Omental fat pad (tissue), 4 donors: ENCODE data around the gene HIBCH. TPM values are rescaled to one million over a fixed set of nuclear protein-coding genes. Genes with fewer than 3 reads are reported as not detected.

Experiments
- ATAC-seq: fragments of 150-250 bp; one replicate; pipeline ENCODE4 v1.9.1; 2016; ENCODE audit warnings: mild to moderate bottlenecking, moderate library complexity; ENCODE audit not compliant: low FRiP score
- DNase-seq: peaks from one replicate; pipeline ENCODE4 v3.0.0-alpha.2; 2019; ENCODE audit warnings: low spot score
- CTCF ChIP-seq, 3 donors: fragments of 450-650 bp; IDR thresholded peaks; one replicate each; pipeline ENCODE4 v1.5.1; 2016 to 2017; ENCODE audit warnings: antibody characterized with exemption in 3 of 3, mild to moderate bottlenecking in 3 of 3, moderate library complexity in 2 of 3
- total RNA-seq, 4 donors: library from RNA; depleted of rRNA; stranded (reverse); fragments of >200 nt; gene quantifications; one replicate each; pipeline ENCODE4 v1.1.0, GENCODE V29; 2016

The HIBCH gene
- total RNA-seq, 4 donors from 2014 or later, result 11.6 to 22.1 (median 20.1) TPM

GRCh38 chr2:190209559-190209958, 110.1 kb downstream of the HIBCH start:
- ATAC-seq (no peak), DNase-seq (no peak)

GRCh38 chr2:190207930-190208329, 111.7 kb downstream of the HIBCH start:
- ATAC-seq (no peak), DNase-seq (no peak)
- no peak for TF ChIP-seq CTCF (IDR thresholded peaks at IDR 0.05)

More at GRCh38 chr2:190209559-190209958, 110.1 kb downstream of the HIBCH start:
- TF ChIP-seq CTCF (IDR thresholded peaks at IDR 0.05), result no peak

GRCh38 chr2:190205657-190206056, 114.0 kb downstream of the HIBCH start:
- TF ChIP-seq CTCF (IDR thresholded peaks at IDR 0.05), result no peak
- ATAC-seq (peak; percentile 44), DNase-seq (no peak)

GRCh38 chr2:190202604-190203003, 117.0 kb downstream of the HIBCH start:
- no peak for TF ChIP-seq CTCF (IDR thresholded peaks at IDR 0.05)
- ATAC-seq, result no peak
- no peak for DNase-seq

GRCh38 chr2:190202018-190202417, 117.6 kb downstream of the HIBCH start:
- no peak for TF ChIP-seq CTCF (IDR thresholded peaks at IDR 0.05)
- ATAC-seq, result no peak
- DNase-seq, result no peak

DNA sequence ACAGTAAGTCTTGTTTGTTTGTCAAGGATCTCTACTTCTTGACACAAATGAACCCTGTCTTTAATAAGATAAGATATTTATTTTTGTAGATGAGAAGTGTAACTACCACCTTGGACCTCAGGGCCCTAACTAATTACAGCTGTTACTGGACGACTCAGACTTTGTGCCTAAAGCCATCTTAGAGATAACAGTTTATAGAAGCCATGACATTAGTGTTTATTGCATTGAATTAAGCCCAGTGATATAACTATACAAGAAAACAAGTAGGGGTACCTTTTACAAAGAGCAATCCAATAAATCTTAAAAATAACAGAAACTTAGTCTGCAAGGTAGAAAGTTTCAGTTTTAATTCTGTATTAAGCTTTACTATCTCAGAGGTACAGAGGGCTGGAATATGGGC, 119.0 kb downstream of the HIBCH start:
- ATAC-seq (no peak), DNase-seq (no peak)
- no peak for TF ChIP-seq CTCF (IDR thresholded peaks at IDR 0.05)

DNA sequence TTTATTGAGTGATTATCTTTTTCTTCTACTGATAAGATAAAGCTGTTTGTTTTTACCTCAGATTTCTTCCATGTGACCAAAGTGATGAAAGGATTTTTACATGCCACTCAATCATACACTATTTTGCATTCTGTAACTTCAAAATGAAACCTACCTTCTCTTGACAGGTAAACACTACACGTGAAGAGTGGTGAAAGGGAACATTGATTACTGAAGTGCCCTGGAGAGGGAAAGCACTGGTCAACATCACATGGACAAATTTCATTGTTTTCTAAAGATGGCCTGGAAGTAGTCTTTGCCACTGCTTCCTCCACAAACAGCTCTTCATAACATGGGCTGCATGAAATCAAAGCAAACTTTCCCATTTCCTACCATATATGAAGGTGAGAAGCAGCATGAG, 120.1 kb downstream of the HIBCH start:
- TF ChIP-seq CTCF (IDR thresholded peaks at IDR 0.05), result no peak
- ATAC-seq (no peak), DNase-seq (no peak)
